ENCODE results near the gene HDAC9.

The HDAC9 gene

GRCh38 chr7:18798088-18798906, 302.7 kb downstream of the HDAC9 start:
- no peak for DNase-seq

- DNase-seq, result no peak
These were observed 304.4 kb downstream of the HDAC9 start for GRCh38 chr7:18799899-18800298.

- DNase-seq, result no peak
These were observed 308.4 kb downstream of the HDAC9 start for GRCh38 chr7:18803923-18804322.

GRCh38 chr7:18806177-18806576, 310.6 kb downstream of the HDAC9 start:
- no peak for DNase-seq

GRCh38 chr7:18808026-18808425, 312.5 kb downstream of the HDAC9 start:
- no peak for DNase-seq

- DNase-seq, result no peak
These were observed 319.9 kb downstream of the HDAC9 start for GRCh38 chr7:18815261-18815960.

- DNase-seq, result no peak
These were observed 325.4 kb downstream of the HDAC9 start for GRCh38 chr7:18820981-18821380.

GRCh38 chr7:18821554-18821953, 326.0 kb downstream of the HDAC9 start:
- DNase-seq, result no peak

- no peak for DNase-seq
These were observed 328.6 kb downstream of the HDAC9 start for GRCh38 chr7:18824157-18824556.

- DNase-seq, result no peak
These were observed 332.9 kb downstream of the HDAC9 start for GRCh38 chr7:18828260-18828993.

- peak; percentile 42 for DNase-seq
These were observed 333.7 kb downstream of the HDAC9 start for GRCh38 chr7:18828994-18829857.

GRCh38 chr7:18829858-18830285, 334.3 kb downstream of the HDAC9 start:
- peak; percentile 65 for DNase-seq

GRCh38 chr7:18831419-18831818, 335.9 kb downstream of the HDAC9 start:
- DNase-seq, result peak; percentile 71

- DNase-seq, result no peak
These were observed 336.4 kb downstream of the HDAC9 start for GRCh38 chr7:18831943-18832342.

GRCh38 chr7:18834577-18834976, 339.0 kb downstream of the HDAC9 start:
- DNase-seq, result no peak

- no peak for DNase-seq
These were observed 339.6 kb downstream of the HDAC9 start for GRCh38 chr7:18835001-18835690.

GRCh38 chr7:18843979-18844378, 348.4 kb downstream of the HDAC9 start:
- DNase-seq, result no peak

- no peak for DNase-seq
These were observed 349.2 kb downstream of the HDAC9 start for GRCh38 chr7:18844735-18845134.

- DNase-seq, result no peak
These were observed 350.2 kb downstream of the HDAC9 start for GRCh38 chr7:18845700-18846099.

- no peak for DNase-seq
These were observed 351.2 kb downstream of the HDAC9 start for GRCh38 chr7:18846765-18847215.

- DNase-seq, result no peak
These were observed 353.6 kb downstream of the HDAC9 start for GRCh38 chr7:18849130-18849529.

- no peak for DNase-seq
These were observed 360.2 kb downstream of the HDAC9 start for GRCh38 chr7:18855796-18856195.

Data from right hindlimb (tissue), 1 donor.